HG03025 (cell line): Measurements from ENCODE around the gene DIDO1.
"Not testable (repeated sequence)": the region's sequence is repeated elsewhere in the genome, so short reads cannot be mapped to it uniquely, and the experiment has no call there.

ENCODE experiments used
- ATAC-seq: cut with Tn5 transposase; IDR thresholded peaks from one replicate; pipeline ENCODE4 v1.9.1; 2021; ENCODE audit warnings: mild to moderate bottlenecking, moderate library complexity; ENCODE audit not compliant: unreplicated experiment, low FRiP score

DIDO1 gene

GRCh38 chr20:62882426-62882825, 43.9 kb downstream of the DIDO1 start:
- ATAC-seq: no peak

GRCh38 chr20:62881662-62882395, 44.5 kb downstream of the DIDO1 start:
- ATAC-seq: no peak

- ATAC-seq: no peak
Measured at GRCh38 chr20:62880935-62881661, 45.2 kb downstream of the DIDO1 start.

- no peak for ATAC-seq
Measured at GRCh38 chr20:62880147-62880934, 46.0 kb downstream of the DIDO1 start.

GRCh38 chr20:62879275-62880146, 46.8 kb downstream of the DIDO1 start:
- ATAC-seq: no peak

- no peak for ATAC-seq
Measured at GRCh38 chr20:62878244-62879038, 47.9 kb downstream of the DIDO1 start.

GRCh38 chr20:62876902-62877816, 49.1 kb downstream of the DIDO1 start:
- no peak for ATAC-seq

GRCh38 chr20:62876501-62876901, 49.8 kb downstream of the DIDO1 start:
- ATAC-seq: no peak

- ATAC-seq: no peak
Measured at GRCh38 chr20:62875419-62876361, 50.6 kb downstream of the DIDO1 start.

- no peak for ATAC-seq
Measured at GRCh38 chr20:62874964-62875344, 51.4 kb downstream of the DIDO1 start.

- not testable (repeated sequence) for ATAC-seq
Measured at GRCh38 chr20:62873681-62874031, 52.6 kb downstream of the DIDO1 start.

GRCh38 chr20:62873280-62873679, 53.0 kb downstream of the DIDO1 start:
- no peak for ATAC-seq

GRCh38 chr20:62872862-62873261, 53.4 kb downstream of the DIDO1 start:
- ATAC-seq: no peak

- ATAC-seq: no peak
Measured at GRCh38 chr20:62872184-62872847, 54.0 kb downstream of the DIDO1 start.

GRCh38 chr20:62864207-62864606, 62.1 kb downstream of the DIDO1 start:
- ATAC-seq: no peak

GRCh38 chr20:62861726-62862336, 64.5 kb downstream of the DIDO1 start, which contains the start of gene TCFL5:
TSS of gene TCFL5 (minus strand) at chr20:62861822. CDS start at chr20:62861670, 152 bp downstream.
- peak; percentile 53 for ATAC-seq
